ENCODE measurements around the gene DHDDS.

Gene DHDDS

GRCh38 chr1:26472901-26473845, 41.1 kb downstream of the DHDDS start (continued):
- TF ChIP-seq ZNF174 (tag by site-specific recombination; IDR thresholded peaks at IDR 0.05) (no peak), ZBTB49 (tag by site-specific recombination; IDR thresholded peaks at IDR 0.05; ENCODE audit: low read depth) (no peak), SALL2 (tag by site-specific recombination; IDR thresholded peaks at IDR 0.05; ENCODE audit: borderline replicate concordance) (no peak), TSHZ1 (tag by site-specific recombination; IDR thresholded peaks at IDR 0.05; ENCODE audit: borderline replicate concordance) (0 out of 2 replicates have a peak, but pooled peaks have one; percentile 4), SCRT2 (tag by site-specific recombination; IDR thresholded peaks at IDR 0.05) (peak; percentile 99), ZNF596 (tag by site-specific recombination; IDR thresholded peaks at IDR 0.05) (0 out of 2 replicates have a peak, but pooled peaks have one; percentile 1), ZNF544 (tag by site-specific recombination; IDR thresholded peaks at IDR 0.05) (no peak), ZFHX2 (tag by site-specific recombination; conservative IDR thresholded peaks at IDR 0.05) (peak; percentile 98), ZEB2 (tag by site-specific recombination; IDR thresholded peaks at IDR 0.05) (peak; percentile 66), SP7 (tag by site-specific recombination; IDR thresholded peaks at IDR 0.05) (0 out of 2 replicates have a peak, but pooled peaks have one; percentile 43), ZNF561 (tag by site-specific recombination; IDR thresholded peaks at IDR 0.05; ENCODE audit: borderline replicate concordance) (no peak), ZNF23 (tag by site-specific recombination; IDR thresholded peaks at IDR 0.05; ENCODE audit: borderline replicate concordance) (no peak), ZXDB (tag by site-specific recombination; IDR thresholded peaks at IDR 0.05) (no peak), WT1 (tag by site-specific recombination; IDR thresholded peaks at IDR 0.05) (peak; percentile 26; the same call in 1 of the 2 replicates), ZNF341 (tag by site-specific recombination; IDR thresholded peaks at IDR 0.05; ENCODE audit: low read depth) (peak; percentile 80), ZNF416 (tag by site-specific recombination; IDR thresholded peaks at IDR 0.05) (no peak), ZNF600 (tag by site-specific recombination; IDR thresholded peaks at IDR 0.05) (peak; percentile 26; the same call in 1 of the 2 replicates), ZNF843 (tag by site-specific recombination; IDR thresholded peaks at IDR 0.05) (no peak), ZNF138 (tag by site-specific recombination; IDR thresholded peaks at IDR 0.05; ENCODE audit: borderline replicate concordance) (no peak), SP2 (tag by site-specific recombination; IDR thresholded peaks at IDR 0.05) (peak; percentile 90), PRDM10 (tag by site-specific recombination; IDR thresholded peaks at IDR 0.05) (peak; percentile 40; the same call in 1 of the 2 replicates), ZNF10 (tag by site-specific recombination; IDR thresholded peaks at IDR 0.05) (0 out of 2 replicates have a peak, but pooled peaks have one; percentile 7), KLF10 (tag by site-specific recombination; IDR thresholded peaks at IDR 0.05) (peak; percentile 69), ZNF501 (tag by site-specific recombination; IDR thresholded peaks at IDR 0.05) (no peak; the same call in 1 of the 2 replicates), SCRT1 (tag by site-specific recombination; IDR thresholded peaks at IDR 0.05; ENCODE audit: borderline replicate concordance) (peak; percentile 76; the same call in 1 of the 2 replicates), ZNF629 (tag by site-specific recombination; IDR thresholded peaks at IDR 0.05) (0 out of 2 replicates have a peak, but pooled peaks have one; percentile 28), ZNF324 (tag by site-specific recombination; IDR thresholded peaks at IDR 0.05) (no peak), BCL6B (tag by site-specific recombination; IDR thresholded peaks at IDR 0.05) (no peak)

Measured in HEK293 (cell line).